ACHN (cell line): ENCODE results near the gene HMGB1.

Experiments
- DNase-seq: peaks from one replicate; pipeline ENCODE4 v3.0.0-alpha.2; 2015
- in situ Hi-C: cut with HindIII; loops from 2 replicates; pipeline ENCODE4 v1.10.0; 2017; ENCODE audit warnings: low sequenced_read_pairs, low pct_ligation_motif_present, low pct_unique_long_range_greater_than_20kb

HMGB1 gene

DNA sequence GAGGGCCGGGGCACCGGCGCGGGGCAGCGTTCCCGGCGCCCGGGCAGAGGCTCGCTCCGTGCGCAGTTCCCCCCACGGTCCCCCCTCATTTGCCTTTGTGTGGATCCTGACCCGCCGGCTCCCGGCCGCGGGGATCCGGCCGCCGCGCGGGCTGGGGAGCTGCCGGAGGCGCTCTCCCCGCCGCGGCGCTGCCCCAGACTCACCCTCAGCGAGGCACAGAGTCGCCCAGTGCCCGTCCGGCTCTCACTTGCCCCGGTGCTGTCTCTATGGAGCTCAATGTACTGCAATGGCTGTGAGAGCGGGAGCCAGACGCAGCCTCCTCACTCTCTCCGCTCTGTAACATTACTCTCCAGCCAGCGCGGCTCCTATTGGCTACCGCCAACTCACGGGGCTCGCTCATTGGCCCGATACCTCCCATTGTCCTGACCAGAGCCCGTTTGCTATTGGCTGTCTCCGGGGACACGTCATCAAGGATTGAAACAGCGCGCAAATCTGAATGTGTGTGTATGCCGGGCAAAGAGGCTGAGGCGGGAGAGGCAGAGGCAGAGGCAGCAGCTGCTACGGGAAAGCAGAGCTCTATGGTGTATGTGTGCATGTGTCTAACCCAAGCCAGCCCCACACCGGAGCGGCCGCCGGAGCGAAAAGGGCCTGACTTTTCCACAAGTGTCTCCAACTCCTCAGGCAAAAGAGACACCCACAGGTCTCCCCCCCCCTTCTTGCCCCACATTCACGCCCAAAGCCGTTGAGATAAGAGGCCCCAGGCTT is at the start of gene HMGB1:
HMGB1 (minus strand) TSS at position 344 of the 765 bp plus-strand sequence. CDS start 2,256 bp downstream, outside the sequence.
- peak; percentile 98 for DNase-seq
- in situ Hi-C loops = no loop called here

DNA sequence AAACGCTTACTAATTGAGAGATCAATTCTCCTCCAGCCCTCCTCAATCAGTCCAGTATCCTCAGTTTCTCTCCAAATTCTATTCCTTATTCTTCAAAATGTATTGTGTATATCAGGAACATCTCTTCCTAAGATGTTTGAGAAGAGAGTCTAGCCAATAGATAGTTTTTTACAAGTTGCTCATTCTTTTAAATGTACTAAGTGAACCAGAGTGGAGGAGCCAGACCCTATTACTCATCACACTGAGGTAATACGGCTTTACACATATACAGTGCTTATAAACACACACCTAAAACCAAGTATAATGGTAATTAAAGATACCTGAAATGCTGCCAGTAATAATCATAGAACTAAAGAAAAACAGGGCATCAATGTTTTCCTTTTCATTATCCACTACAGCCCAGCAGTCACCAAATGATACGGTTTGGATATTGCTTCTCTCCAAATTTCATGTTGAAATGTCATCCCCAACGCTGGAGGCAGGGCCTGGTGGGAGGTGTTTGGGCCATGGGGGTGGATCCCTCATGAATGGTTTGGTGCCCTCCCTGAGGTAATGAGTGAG is 45.2 kb upstream of the HMGB1 start:
- no peak for DNase-seq
- in situ Hi-C loops = no loop called here

DNA sequence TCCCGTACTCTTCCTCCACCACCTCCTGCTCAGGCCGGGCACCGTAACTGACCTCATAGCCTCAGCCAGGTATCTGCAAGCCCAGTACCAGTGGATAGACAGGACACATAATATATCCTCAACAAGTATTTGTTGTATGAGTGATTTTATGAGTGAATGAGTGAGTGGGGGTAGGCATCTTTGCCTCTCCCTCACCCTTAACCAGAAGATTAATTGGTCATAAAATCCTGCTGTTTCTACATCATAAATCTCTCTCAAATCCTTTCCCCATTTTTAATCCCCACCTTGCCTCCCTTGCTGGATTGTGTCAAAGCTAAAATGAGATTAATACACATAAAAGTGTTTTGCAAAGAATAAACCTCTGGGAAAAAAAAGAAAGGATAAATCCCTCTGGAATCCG is 44.4 kb upstream of the HMGB1 start:
- DNase-seq = no peak
- in situ Hi-C loops = no loop called here

DNA sequence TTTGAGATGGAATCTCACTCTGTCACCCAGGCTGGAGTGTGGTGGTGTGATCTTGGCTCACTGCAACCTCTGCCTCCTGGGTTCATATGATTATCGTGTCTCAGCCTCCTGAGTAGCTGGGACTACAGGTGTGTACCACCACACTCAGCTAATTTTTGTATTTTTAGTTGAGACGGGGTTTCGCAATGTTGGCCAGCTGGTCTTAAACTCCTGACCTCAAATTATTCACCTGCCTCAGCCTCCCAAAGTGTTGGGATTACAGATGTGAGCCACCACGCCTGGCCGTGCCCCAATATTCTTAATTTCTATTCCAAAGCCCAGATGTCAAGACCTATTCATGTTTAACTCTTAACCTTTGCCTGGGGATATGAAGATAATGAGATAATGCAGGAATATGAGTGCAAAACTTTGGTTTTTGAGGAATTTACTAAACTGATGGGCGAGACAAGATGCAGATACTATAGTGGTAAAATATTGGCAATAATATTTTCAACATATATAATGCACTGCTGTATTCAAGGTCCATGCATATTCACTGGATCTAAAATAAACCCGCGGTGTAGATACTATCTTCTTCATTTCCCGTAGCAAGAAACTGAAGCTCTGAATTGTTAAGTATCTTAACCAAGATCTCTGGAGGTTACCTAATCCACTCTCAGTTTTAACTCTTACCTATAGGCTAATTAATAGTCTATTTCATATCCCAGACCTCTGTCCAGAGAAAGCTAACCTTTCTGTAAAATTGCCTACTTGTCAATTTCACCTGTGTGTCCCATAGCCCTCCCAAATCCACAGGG is 43.7 kb upstream of the HMGB1 start:
- in situ Hi-C loops = no loop called here
- DNase-seq = no peak

DNA sequence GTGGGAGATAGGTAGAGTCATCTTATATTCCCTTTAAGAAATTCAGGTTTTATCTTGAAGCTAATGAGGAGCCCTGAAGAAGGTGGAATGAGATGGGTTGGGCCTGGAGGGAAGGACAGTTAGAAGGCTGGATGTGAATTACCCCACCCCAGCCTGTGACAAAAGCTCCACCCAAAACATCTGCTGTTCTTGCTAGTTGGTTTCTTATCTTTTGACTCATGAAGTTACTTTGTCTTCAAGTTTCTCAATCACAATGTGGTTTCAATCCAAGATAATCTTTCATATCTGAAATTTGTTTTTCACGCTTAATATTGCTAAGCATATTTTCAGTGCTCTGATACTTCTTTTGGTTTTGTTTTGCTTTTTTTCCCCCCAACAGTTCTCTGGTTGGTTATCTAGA is 38.3 kb upstream of the HMGB1 start:
- DNase-seq = no peak
- in situ Hi-C loops = no loop called here

DNA sequence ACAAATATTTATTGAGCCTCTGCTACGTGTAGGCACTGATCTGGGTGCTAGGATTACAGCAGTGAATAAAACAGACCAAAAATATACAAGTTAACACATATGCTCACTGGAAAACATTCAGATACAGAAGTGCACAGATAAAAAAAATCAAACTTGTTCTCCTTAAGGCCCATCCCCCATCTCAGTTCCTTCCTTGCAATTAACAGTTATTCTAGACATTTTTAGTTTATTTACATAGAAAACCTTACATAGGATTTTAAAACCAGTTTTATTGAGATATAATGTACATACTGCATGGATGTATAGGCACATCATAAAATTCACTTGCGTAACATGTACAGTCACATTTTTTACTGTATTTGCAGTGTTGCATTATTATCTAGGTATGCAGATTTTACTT is 36.5 kb upstream of the HMGB1 start:
- in situ Hi-C loops = no loop called here
- DNase-seq = no peak

DNA sequence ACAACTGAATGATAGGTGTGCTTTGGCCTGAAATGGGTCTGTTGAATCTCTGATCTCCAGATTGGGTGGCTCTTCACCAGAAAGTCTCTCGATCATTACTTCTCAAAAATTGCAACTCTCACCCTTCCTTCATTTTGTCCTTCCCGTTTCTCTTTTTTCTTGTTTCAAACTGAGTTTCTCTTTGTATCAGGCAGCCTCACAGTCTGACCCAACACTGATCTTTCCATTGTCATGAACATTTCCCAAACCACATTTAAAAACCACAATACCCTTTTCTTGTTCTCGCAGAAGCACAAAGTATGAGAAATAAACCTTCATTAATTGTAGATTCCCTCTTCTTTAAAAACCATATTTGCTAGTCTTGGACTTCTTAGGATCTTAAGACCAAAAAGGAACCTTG is 33.6 kb upstream of the HMGB1 start:
- in situ Hi-C loops = no loop called here
- no peak for DNase-seq

DNA sequence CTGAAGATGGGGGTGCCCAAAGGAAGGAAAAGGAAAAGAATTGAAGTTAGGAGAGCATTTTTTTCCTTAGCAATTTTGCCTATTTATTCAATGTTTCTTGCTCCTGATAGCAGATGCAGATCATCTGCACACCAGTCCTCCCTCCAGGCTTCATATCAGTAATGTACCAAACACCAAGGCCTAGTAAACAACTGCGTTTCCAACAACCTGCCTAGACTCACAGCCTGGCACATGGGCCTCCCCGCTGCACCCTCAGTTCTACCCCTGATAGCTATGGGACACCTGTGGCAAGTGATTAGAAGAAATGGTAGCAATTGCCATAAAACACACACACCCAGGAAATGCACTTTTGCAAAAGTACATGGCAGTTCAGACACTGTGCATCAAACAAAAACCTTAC is 30.4 kb upstream of the HMGB1 start:
- no peak for DNase-seq
- in situ Hi-C loops = no loop called here

DNA sequence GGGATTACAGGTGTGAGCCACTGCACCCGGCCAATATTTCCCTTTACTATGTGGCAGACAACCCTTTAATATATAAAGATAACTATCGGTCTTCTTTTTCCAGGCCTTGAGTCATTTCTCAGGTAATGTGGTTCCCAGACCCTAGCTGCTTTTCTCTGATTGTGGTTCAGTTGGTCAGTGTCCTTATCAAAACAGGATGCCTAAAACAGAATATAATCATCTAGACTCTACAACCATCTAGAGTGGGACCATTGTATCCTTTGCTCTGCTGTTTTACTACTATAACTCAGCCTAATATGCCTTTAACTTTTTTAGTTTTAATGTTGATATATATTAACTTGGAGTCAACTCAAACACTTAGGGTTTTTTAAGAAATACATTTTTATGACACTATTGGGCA is 30.0 kb upstream of the HMGB1 start:
- in situ Hi-C loops = no loop called here
- DNase-seq = no peak

DNA sequence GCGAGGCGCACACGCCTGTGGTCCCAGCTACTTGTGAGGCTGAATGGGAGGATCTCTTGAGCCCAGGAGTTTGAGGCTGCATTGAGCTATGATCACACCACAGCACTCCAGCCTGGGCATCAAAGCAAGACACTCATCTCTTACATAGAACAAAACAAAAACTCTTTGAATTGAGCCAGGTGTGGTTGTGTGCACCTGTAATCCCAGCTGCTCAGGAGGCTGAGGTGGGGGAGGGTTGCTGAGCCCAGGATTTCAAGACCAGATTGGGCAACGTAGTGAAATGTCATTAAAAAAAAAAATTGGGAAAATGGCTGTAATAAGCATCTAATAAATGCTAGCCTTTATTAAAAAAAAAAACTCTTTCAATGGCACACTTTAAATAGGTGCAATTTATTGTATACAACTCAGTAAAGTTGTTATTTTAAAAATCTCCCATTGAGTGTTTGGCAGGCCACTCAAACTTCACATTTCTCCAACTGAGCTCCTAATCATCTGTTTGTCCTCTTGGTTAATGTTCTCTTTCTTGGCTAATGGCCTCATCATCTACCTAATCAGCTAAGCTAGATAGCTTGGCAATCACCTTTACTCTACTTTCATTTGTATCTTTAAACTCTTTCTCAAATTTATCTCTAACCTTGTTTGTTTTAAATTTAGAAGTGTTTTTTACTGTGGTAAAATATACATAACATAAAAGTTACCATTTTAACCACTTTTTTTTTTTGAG is 28.1 kb upstream of the HMGB1 start:
- no peak for DNase-seq
- in situ Hi-C loops = no loop called here

DNA sequence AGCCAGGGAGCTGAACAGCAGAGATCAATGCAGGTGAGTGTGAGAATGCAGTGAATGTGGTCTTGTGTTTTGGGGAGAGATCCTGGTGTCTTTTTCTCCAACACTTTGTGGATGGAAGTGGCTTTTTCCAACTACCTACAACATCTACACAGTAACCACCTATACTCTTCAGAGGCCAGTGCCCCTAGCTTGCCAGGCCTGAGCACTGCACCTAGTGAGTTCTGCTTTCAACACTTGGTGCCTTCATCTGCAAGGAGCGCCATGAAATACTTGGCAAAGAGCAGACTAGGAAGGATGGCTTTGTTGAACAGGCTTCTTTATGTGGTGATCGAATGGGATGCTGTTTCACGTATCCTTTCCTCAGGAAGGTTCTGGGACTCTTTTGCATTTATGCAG is 21.3 kb upstream of the HMGB1 start:
- in situ Hi-C loops = no loop called here
- no peak for DNase-seq

DNA sequence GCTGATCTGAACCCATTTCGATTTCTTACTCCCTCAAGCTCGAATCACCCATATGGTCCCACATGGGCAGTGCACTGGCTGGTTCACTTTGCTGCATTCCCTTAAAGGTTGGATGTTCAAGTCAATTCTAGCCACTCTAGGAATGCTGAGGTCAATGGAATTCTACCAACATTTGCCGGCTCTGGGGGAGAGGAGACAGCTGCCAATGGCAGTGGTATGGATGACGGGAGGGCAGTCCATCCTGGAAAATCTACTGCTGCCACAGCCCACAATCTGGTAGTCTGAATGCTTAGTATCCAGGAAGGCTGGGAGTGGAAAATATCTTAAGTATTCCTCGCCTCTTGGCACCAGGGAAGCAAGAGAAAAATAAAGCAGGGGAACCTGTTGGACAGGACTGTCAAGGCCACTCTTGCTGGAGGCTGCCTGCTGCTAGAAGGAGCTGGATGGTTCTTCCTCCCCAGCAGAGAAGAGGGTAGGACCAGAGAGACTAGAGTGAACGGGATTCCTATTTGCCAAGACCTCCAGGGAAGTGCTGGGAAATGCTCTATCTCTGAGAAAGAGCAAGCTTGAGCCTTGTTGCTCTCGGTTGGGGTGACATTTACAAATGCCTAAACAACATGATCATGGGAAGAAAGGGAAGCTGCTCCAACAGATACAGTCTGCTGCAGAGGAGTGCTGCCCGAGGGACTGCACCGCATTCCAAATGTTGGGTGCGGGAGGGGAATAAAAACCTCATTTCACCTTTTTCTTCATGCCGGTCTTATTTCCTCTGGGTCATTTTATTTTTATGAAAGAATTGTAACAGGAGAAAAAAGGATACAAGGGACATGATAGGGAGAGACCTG is 20.7 kb upstream of the HMGB1 start:
- no peak for DNase-seq
- in situ Hi-C loops = no loop called here

DNA sequence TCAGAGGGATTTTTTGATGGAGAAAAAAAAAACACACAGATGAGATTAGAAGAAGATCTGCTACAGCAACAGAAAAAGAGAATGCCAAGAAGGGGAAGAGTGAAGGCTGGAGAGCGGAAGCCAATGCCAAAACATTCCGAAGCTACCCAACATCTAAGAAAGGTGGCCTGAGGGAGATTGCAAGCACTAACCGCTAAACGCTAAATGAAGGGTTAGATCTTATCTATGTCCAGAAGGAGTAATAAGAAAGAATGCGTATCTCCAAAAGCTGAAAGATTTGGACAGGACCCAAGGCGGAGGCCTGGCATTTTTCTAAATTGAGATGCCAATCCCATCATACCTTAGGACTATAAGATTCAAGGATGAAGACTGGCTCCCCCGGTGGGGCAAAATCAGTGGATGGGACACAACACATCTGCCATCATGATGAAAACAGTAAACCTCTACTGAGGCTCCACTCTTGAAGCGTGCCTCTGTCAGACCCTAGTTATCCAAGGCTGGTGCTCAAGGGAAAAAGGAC is 15.6 kb upstream of the HMGB1 start:
- no peak for DNase-seq
- in situ Hi-C loops = no loop called here

DNA sequence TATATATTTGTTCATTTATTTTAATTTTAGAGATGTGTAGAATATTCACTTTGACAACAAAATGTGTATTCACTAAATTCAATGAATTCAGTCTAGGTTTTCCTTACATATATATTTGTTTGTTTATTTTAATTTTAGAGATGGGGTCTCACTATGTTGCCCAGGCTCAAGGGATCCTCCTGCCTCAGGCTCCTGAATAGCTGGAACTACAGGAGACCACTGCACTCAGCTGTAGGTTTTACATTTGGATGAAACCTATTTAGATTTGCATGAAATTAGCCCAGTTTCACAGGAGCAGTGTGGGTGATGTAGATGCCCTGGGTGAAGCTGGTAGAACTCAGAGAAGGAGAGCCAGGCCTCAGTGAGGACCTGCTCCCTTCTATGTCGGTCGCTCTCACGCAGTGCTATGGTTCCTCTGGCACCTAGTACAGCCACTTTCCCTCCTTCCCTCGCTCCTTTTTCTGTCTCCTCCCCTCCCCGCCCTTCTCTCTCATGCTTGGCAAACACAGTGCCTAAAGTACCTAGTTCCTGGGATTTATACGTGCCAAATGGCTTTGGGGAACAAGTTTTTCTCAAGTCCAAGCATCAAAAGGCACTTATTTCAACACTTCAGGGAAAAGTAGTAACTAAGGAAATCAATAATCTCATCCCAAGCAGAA is 14.7 kb upstream of the HMGB1 start:
- no peak for DNase-seq
- in situ Hi-C loops = no loop called here

DNA sequence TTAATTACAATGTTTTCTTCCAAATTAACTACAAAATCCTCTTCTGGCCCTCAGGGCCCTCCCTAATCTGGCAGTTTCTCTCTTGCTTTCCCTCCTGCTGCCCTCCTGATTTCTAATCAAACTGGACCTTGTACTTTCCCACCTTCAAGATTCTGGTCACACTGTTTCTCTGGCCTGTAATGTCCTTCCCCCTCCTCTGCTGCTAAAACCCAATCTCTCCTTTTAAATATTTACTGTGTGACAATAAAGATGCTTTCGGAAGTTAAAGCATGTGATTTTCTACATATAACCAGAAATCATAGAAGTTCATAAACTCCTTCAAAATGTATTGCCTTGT is 14.1 kb upstream of the HMGB1 start:
- no peak for DNase-seq
- in situ Hi-C loops = no loop called here

DNA sequence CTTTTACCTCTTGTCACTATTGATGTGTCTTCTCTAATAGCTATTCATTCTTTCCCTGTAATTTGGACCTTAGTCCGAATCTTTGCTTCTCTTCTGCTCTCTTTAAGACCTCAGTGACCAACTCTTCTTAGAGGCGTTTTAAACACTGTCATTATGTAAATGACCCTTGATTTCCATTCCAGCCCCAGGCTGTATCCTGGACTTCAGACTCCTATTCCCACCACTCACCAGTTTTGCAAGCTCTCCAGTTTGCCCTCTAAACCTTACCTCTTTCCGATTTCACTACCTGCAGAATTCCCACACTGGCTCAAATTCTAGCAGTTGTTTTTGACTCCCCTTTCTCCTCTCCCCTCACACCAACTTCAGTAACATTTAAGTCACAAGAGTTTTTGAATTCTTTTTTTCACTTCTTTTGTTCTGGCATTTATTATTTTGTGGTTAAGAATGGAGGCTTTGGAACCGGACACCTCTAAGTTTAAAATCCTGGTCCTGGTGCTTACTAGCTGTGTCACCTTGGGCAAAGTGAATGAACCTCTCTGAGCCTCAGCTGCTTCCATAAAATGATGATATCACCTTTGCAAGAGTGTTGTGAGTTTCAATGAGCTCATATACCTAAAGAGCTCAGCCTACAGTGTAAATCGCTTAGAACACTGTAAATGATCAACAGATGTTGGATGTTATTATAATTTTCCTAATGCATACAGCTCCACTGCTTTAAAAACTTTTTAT is 13.6 kb upstream of the HMGB1 start:
- no peak for DNase-seq
- in situ Hi-C loops = no loop called here
